ENCODE results near the gene KLHL35.
"Not testable (repeated sequence)": the region's sequence is repeated elsewhere in the genome, so short reads cannot be mapped to it uniquely, and the experiment has no call there.

The KLHL35 gene

GRCh38 chr11:75424396-75424795 lies 8.6 kb downstream of the KLHL35 start:
- no peak for DNase-seq (ENCODE audit: low spot score)

- DNase-seq (ENCODE audit: low spot score): no peak
Measured at GRCh38 chr11:75423721-75424120, 9.3 kb downstream of the KLHL35 start.

GRCh38 chr11:75422248-75423231 lies 10.5 kb downstream of the KLHL35 start:
- DNase-seq (ENCODE audit: low spot score): peak; percentile 77

GRCh38 chr11:75421902-75422247 lies 11.1 kb downstream of the KLHL35 start:
- no peak for DNase-seq (ENCODE audit: low spot score)

- no peak for DNase-seq (ENCODE audit: low spot score)
Measured at GRCh38 chr11:75421035-75421602, 11.9 kb downstream of the KLHL35 start.

GRCh38 chr11:75420224-75421034 lies 12.6 kb downstream of the KLHL35 start:
- no peak for DNase-seq (ENCODE audit: low spot score)

- DNase-seq (ENCODE audit: low spot score): no peak
Measured at GRCh38 chr11:75413864-75414263, 19.1 kb downstream of the KLHL35 start.

GRCh38 chr11:75413146-75413545 lies 19.9 kb downstream of the KLHL35 start:
- not testable (repeated sequence) for DNase-seq (ENCODE audit: low spot score)

- DNase-seq (ENCODE audit: low spot score): not testable (repeated sequence)
Measured at GRCh38 chr11:75409971-75410370, 23.0 kb downstream of the KLHL35 start.

GRCh38 chr11:75408957-75409219 lies 24.1 kb downstream of the KLHL35 start:
- no peak for DNase-seq (ENCODE audit: low spot score)

GRCh38 chr11:75406338-75406777 lies 26.6 kb downstream of the KLHL35 start:
- no peak for DNase-seq (ENCODE audit: low spot score)

- no peak for DNase-seq (ENCODE audit: low spot score)
Measured at GRCh38 chr11:75403983-75404658, 28.9 kb downstream of the KLHL35 start.

GRCh38 chr11:75403037-75403436 lies 30.0 kb downstream of the KLHL35 start:
- DNase-seq (ENCODE audit: low spot score): no peak

GRCh38 chr11:75402002-75402773 lies 30.8 kb downstream of the KLHL35 start:
- DNase-seq (ENCODE audit: low spot score): no peak

- no peak for DNase-seq (ENCODE audit: low spot score)
Measured at GRCh38 chr11:75400146-75400865, 32.7 kb downstream of the KLHL35 start.

GRCh38 chr11:75399344-75400145 lies 33.5 kb downstream of the KLHL35 start, which contains the start of gene RPS3:
Gene RPS3, plus strand, starts transcription at chr11:75399518. Its CDS starts 30 bp downstream, at chr11:75399548.
- peak; percentile 79 for DNase-seq (ENCODE audit: low spot score)

GRCh38 chr11:75398906-75399305 lies 34.1 kb downstream of the KLHL35 start:
- no peak for DNase-seq (ENCODE audit: low spot score)

GRCh38 chr11:75394085-75394840 lies 38.7 kb downstream of the KLHL35 start:
- no peak for DNase-seq (ENCODE audit: low spot score)

GRCh38 chr11:75389925-75390324 lies 43.1 kb downstream of the KLHL35 start:
- DNase-seq (ENCODE audit: low spot score): no peak
